Measurements from ENCODE around the gene NUP160. TPM values are rescaled to one million over a fixed set of nuclear protein-coding genes. Genes with fewer than 3 reads are reported as not detected.
"Not testable (repeated sequence)": the region's sequence is repeated elsewhere in the genome, so short reads cannot be mapped to it uniquely, and the experiment has no call there.

NUP160 gene
- total RNA-seq, 4 donors from 2014 or later, result 17.3 to 45.4 (median 22.7) TPM

GRCh38 chr11:47756208-47756607 lies 91.9 kb downstream of the NUP160 start:
- no peak overlapping the region for H3K27ac ChIP-seq
- no peak for TF ChIP-seq POLR2A (IDR thresholded peaks at IDR 0.05)
- no peak for TF ChIP-seq CTCF (IDR thresholded peaks at IDR 0.05)
- H3K4me3 ChIP-seq, result no peak overlapping the region
- H3K36me3 ChIP-seq, result peaks cover 0 to 96% (median 2%) of the 10 kb centered on the region in 3 donors
- no peaks in the 10 kb centered on the region for H3K4me1 ChIP-seq
- H3K27me3 ChIP-seq, result no peaks in the 10 kb centered on the region
- DNase-seq, result no peak
- H3K9me3 ChIP-seq, result no peaks in the 10 kb centered on the region

GRCh38 chr11:47750725-47751124 lies 97.4 kb downstream of the NUP160 start:
- H3K4me1 ChIP-seq, result no peaks in the 10 kb centered on the region
- DNase-seq, result no peak
- no peaks in the 10 kb centered on the region for H3K9me3 ChIP-seq
- H3K27ac ChIP-seq, result no peak overlapping the region
- H3K4me3 ChIP-seq, result no peak overlapping the region
- H3K36me3 ChIP-seq, result peaks cover 0 to 99% (median 5%) of the 10 kb centered on the region in 3 donors
- TF ChIP-seq CTCF (IDR thresholded peaks at IDR 0.05), result no peak
- no peak for TF ChIP-seq POLR2A (IDR thresholded peaks at IDR 0.05)
- H3K27me3 ChIP-seq, result no peaks in the 10 kb centered on the region

DNA sequence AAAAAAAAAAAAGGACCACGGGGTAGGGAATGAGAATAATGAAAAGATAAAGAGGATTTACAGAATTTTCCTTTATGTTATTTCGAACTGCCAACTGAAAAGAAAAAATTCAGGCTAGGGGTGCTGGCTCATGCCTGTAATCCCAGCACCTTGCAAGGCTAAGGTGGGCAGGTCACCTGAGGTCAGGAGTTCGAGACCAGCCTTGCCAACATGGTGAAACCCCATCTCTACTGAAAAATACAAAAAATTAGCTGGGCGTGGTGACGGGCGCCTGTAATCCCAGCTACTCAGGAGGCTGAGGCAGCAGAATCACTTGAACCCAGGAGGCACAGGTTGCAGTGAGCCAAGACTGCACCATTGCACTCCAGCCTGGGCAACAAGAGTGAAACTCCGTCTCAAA lies 105.7 kb downstream of the NUP160 start:
- H3K27ac ChIP-seq, H3K4me3 ChIP-seq, H3K4me1 ChIP-seq, H3K9me3 ChIP-seq, DNase-seq, H3K27me3 ChIP-seq: not testable (repeated sequence)
- peaks cover 0 to 97% (median 3%) of the 10 kb centered on the region in 3 donors for H3K36me3 ChIP-seq

DNA sequence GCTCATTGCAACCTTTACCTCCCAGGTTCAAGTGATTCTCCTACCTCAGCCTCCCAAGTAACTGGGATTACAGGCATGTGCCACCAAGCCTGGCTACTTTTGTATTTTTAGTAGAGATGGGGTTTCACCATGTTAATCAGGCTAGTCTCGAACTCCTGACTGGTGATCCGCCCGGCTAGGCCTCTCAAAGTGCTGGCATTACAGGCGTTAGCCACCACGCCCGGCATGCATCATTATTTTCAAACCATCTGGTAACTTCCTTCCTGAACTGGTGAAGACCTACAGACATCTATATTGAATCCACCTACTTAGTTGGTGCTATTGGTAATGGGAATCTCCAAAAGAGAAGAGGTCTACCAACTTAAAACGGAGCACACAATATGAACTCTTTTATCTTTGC lies 110.3 kb downstream of the NUP160 start:
- not testable (repeated sequence) for H3K4me1 ChIP-seq, H3K27ac ChIP-seq, H3K9me3 ChIP-seq, H3K27me3 ChIP-seq, H3K4me3 ChIP-seq, DNase-seq
- peaks cover 0 to 97% (median 0%) of the 10 kb centered on the region in 3 donors for H3K36me3 ChIP-seq

- H3K27me3 ChIP-seq, result no peaks in the 10 kb centered on the region
- TF ChIP-seq POLR2A (IDR thresholded peaks at IDR 0.05) (no peak), CTCF (IDR thresholded peaks at IDR 0.05) (no peak)
- no peak overlapping the region for H3K27ac ChIP-seq
- peaks cover 0 to 100% (median 0%) of the 10 kb centered on the region in 3 donors for H3K36me3 ChIP-seq
- H3K4me3 ChIP-seq, result no peak overlapping the region
- H3K4me1 ChIP-seq, result no peaks in the 10 kb centered on the region
- no peak for DNase-seq
- no peaks in the 10 kb centered on the region for H3K9me3 ChIP-seq
Measured at GRCh38 chr11:47732271-47732670, 115.9 kb downstream of the NUP160 start.

- H3K27me3 ChIP-seq, result no peaks in the 10 kb centered on the region
- no peak overlapping the region for H3K4me3 ChIP-seq
- no peak for TF ChIP-seq POLR2A (IDR thresholded peaks at IDR 0.05)
- TF ChIP-seq CTCF (IDR thresholded peaks at IDR 0.05), result no peak
- peaks cover 0 to 98% (median 0%) of the 10 kb centered on the region in 3 donors for H3K36me3 ChIP-seq
- DNase-seq, result no peak
- H3K4me1 ChIP-seq, result no peaks in the 10 kb centered on the region
- H3K27ac ChIP-seq, result no peak overlapping the region
- H3K9me3 ChIP-seq, result no peaks in the 10 kb centered on the region
Measured at GRCh38 chr11:47731475-47731874, 116.7 kb downstream of the NUP160 start.

Small RNA genes lying within 50 kb of the gene (small RNA-seq; reads per million reads assigned to genes)
- gene AC021443.1, result 0 reads per million in 2 donors
- 0 reads per million in 2 donors for gene RF00019
- 0 reads per million in 2 donors for gene RNA5SP340

Other genes starting within 250 kb of the NUP160 start
- 100 to 1,000 TPM in 1 of 4 donors, 10 to 100 TPM in 3; 36.3 to 118 (median 75.8) TPM for gene MTCH2, start 205.8 kb downstream of the NUP160 start, total RNA-seq
- 10 to 100 TPM in 1 of 4 donors, 1 to 10 TPM in 3; 1.7 to 17.4 (median 4.4) TPM for gene AGBL2, start 133.0 kb downstream of the NUP160 start, total RNA-seq
- 100 to 1,000 TPM; 130 to 691 (median 255) TPM for gene FNBP4, start 81.0 kb downstream of the NUP160 start, total RNA-seq
- gene PTPRJ, start 132.2 kb upstream of the NUP160 start, total RNA-seq, result 10 to 100 TPM; 28.1 to 50.1 (median 37.5) TPM